Panc1 (cell line): ENCODE data around the gene PLK5. TPM values are rescaled to one million over a fixed set of nuclear protein-coding genes. Genes with fewer than 3 reads are reported as not detected.

ENCODE experiments used
- ATAC-seq: fragments of 200-7000 bp; cut with Tn5 transposase; 2 replicates; pipeline ENCODE4 v1.9.1; 2020; ENCODE audit warnings: mild to moderate bottlenecking, moderate library complexity
- BruUV-seq: library from RNA; stranded (reverse); fragments of 400-500 nt; replicated peaks from 2 replicates; lab custom pipeline; 2021; lab: Mats Ljungman, UMichigan
- CTCF ChIA-PET: fragments of 300-600 bp; sonication (Branson Sonifier 250); formaldehyde crosslinking; loops from one replicate; lab custom pipeline; 2022; ENCODE audit warnings: antibody characterized with exemption; lab: Charles Lee
- POLR2A ChIA-PET: fragments of 300-600 bp; sonication (Branson Sonifier 250); formaldehyde crosslinking; loops from one replicate; lab custom pipeline; 2022; ENCODE audit warnings: antibody characterized with exemption; lab: Charles Lee
- DNase-seq: peaks from one replicate; pipeline ENCODE4 v3.0.0-alpha.2; 2010; ENCODE audit warnings: low read depth, low spot score
- H3K27ac ChIP-seq: 2 replicates; pipeline ENCODE4 v1.5.1; 2011; ENCODE audit warnings: mild to moderate bottlenecking, low read length, inconsistent platforms
- H3K27me3 ChIP-seq: fragments of 200-500 bp; sonication (Bioruptor generic); 2 replicates; pipeline ENCODE4 v1.6.0; 2014; ENCODE audit warnings: low read length, inconsistent platforms; ENCODE audit not compliant: control insufficient read depth, insufficient read depth
- H3K36me3 ChIP-seq: fragments of 200-500 bp; sonication (Bioruptor generic); 2 replicates; pipeline ENCODE4 v1.5.1; 2014; ENCODE audit warnings: inconsistent platforms, mild to moderate bottlenecking, low read length, moderate library complexity; ENCODE audit not compliant: control insufficient read depth, insufficient read depth
- H3K4me1 ChIP-seq: 2 replicates; pipeline ENCODE4 v1.5.1; 2011; ENCODE audit warnings: inconsistent platforms, mild to moderate bottlenecking, low read length, moderate library complexity; ENCODE audit not compliant: control insufficient read depth, insufficient read depth
- H3K4me3 ChIP-seq, 2 experiments: 2 replicates each; pipeline ENCODE4 v1.5.1; 2011 to 2012; ENCODE audit warnings: low read depth in 2 of 2, low read length in 2 of 2, mild to moderate bottlenecking in 2 of 2, inconsistent platforms in 1 of 2, moderate library complexity in 1 of 2
- H3K9me3 ChIP-seq: fragments of 200-500 bp; sonication (Bioruptor generic); 2 replicates; pipeline ENCODE4 v1.5.1; 2014; ENCODE audit warnings: low read depth, mild to moderate bottlenecking, inconsistent platforms, low read length, moderate library complexity; ENCODE audit not compliant: control insufficient read depth, insufficient read depth
- POLR2AphosphoS5 ChIP-seq: IDR thresholded peaks from 2 replicates; pipeline ENCODE4 v1.6.1; 2012; ENCODE audit warnings: mild to moderate bottlenecking, low read depth, low read length, moderate library complexity
- REST ChIP-seq, 2 experiments: IDR thresholded peaks; 2 replicates each; pipeline ENCODE4 v1.6.1; 2011 to 2012; ENCODE audit warnings: low read depth in 2 of 2, control low read depth in 1 of 2, low read length in 1 of 2, mild to moderate bottlenecking in 1 of 2, moderate library complexity in 1 of 2; ENCODE audit not compliant: insufficient read depth in 1 of 2
- SIN3A ChIP-seq: IDR thresholded peaks from 2 replicates; pipeline ENCODE4 v1.6.1; 2012; ENCODE audit warnings: low read depth, mild to moderate bottlenecking, low read length, moderate library complexity, borderline replicate concordance; ENCODE audit not compliant: insufficient read depth
- TCF7L2 ChIP-seq: IDR thresholded peaks from 2 replicates; pipeline ENCODE4 v1.6.1; 2011; ENCODE audit warnings: mild to moderate bottlenecking, low read depth, low read length, inconsistent platforms
- in situ Hi-C: cut with HindIII; loops from 2 replicates; pipeline ENCODE4 v1.10.0; 2016; ENCODE audit warnings: low sequenced_read_pairs, low pct_unique_long_range_greater_than_20kb
- intact Hi-C: fragments of 100-400 bp; cut with micrococcal nuclease; formaldehyde crosslinking; loops from one replicate; pipeline ENCODE4 v1.10.0; 2022; ENCODE audit not compliant: unreplicated experiment
- total RNA-seq: library from RNA; stranded (reverse); gene quantifications from one replicate; pipeline ENCODE4 v1.2.1, GENCODE V29; 2021; ENCODE audit not compliant: unreplicated experiment
- TF ChIP-seq, protein P1 (sequence below): fragments of 450-650 bp; IDR thresholded peaks from 2 replicates; pipeline ENCODE4 v1.5.1; 2017; ENCODE audit warnings: mild to moderate bottlenecking

The PLK5 gene
- total RNA-seq, 1 experiment from 2014 or later: not detected

DNA sequence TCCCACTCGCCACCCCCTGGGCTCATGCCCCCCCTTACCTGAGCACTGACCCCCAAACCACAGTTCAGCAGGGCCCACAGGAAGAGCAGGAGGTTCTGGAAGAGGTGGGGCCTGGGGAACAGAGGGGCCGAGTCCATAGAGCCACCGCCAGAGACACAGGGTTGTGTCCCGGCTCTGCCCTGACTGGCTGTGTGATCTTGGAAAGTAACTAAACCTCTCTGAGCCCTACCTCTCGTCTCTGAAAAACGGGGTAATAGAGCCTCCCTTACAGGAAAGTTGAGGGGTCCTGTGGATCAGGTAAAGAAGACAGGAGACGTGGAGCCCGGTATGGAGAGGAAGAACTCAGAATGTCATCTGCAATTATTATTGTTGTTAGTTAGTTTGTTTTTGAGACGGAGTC lies 13.1 kb upstream of the PLK5 start:
- Histone ChIP-seq H3K4me3 (no peak overlapping the region), H3K9me3 (no peaks in the 10 kb centered on the region), H3K27ac (no peak overlapping the region), H3K27me3 (no peaks in the 10 kb centered on the region), H3K36me3 (peaks cover 2% of the 10 kb centered on the region; the same call in 1 of the 2 replicates), H3K4me1 (no peaks in the 10 kb centered on the region)
- POLR2A ChIA-PET: no interaction called here
- in situ Hi-C loops: no loop called here
- CTCF ChIA-PET: no interaction called here
- DNase-seq (no peak), ATAC-seq (no peak)
- TF ChIP-seq REST (IDR thresholded peaks at IDR 0.05; ENCODE audit: insufficient read depth in 1 of 2, low read depth in 2 of 2, low read length in 1 of 2) (no peak), POLR2AphosphoS5 (no peak), SIN3A (no peak)
- TF ChIP-seq, protein P1, sequence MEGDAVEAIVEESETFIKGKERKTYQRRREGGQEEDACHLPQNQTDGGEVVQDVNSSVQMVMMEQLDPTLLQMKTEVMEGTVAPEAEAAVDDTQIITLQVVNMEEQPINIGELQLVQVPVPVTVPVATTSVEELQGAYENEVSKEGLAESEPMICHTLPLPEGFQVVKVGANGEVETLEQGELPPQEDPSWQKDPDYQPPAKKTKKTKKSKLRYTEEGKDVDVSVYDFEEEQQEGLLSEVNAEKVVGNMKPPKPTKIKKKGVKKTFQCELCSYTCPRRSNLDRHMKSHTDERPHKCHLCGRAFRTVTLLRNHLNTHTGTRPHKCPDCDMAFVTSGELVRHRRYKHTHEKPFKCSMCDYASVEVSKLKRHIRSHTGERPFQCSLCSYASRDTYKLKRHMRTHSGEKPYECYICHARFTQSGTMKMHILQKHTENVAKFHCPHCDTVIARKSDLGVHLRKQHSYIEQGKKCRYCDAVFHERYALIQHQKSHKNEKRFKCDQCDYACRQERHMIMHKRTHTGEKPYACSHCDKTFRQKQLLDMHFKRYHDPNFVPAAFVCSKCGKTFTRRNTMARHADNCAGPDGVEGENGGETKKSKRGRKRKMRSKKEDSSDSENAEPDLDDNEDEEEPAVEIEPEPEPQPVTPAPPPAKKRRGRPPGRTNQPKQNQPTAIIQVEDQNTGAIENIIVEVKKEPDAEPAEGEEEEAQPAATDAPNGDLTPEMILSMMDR: no peak
- BruUV-seq: no TSS peak
- intact Hi-C loops: no loop called here

- CTCF ChIA-PET: no interaction called here
- intact Hi-C loops: no loop called here
Measured at GRCh38 chr19:1511318-1512317, 12.3 kb upstream of the PLK5 start.

More at GRCh38 chr19:1511318-1512317, 12.3 kb upstream of the PLK5 start:
- POLR2A ChIA-PET: no interaction called here
- BruUV-seq: no TSS peak
- Histone ChIP-seq H3K36me3 (peaks cover 2% of the 10 kb centered on the region; the same call in 1 of the 2 replicates), H3K27me3 (no peaks in the 10 kb centered on the region), H3K4me1 (no peaks in the 10 kb centered on the region), H3K27ac (no peak overlapping the region), H3K4me3 (peak overlapping the region; percentile 63 to 74; a peak in 3 of 4 replicates), H3K9me3 (no peaks in the 10 kb centered on the region)
- ATAC-seq (no peak), DNase-seq (no peak)
- in situ Hi-C loops: no loop called here
- TF ChIP-seq, protein P1: no peak
- no peak for TF ChIP-seq SIN3A
- TF ChIP-seq TCF7L2: no peak
- no peak for TF ChIP-seq REST (IDR thresholded peaks at IDR 0.05; ENCODE audit: insufficient read depth in 1 of 2, low read depth in 2 of 2, low read length in 1 of 2)
- no peak for TF ChIP-seq POLR2AphosphoS5
